IPS-18c (cell line): ENCODE measurements around the gene MSX1.
"Not testable (repeated sequence)": the region's sequence is repeated elsewhere in the genome, so short reads cannot be mapped to it uniquely, and the experiment has no call there.

ENCODE experiments used
- H3K4me3 ChIP-seq: 2 replicates; pipeline ENCODE4 v1.7.0; 2013; ENCODE audit warnings: low read depth, mild to moderate bottlenecking, low read length, moderate library complexity; ENCODE audit not compliant: insufficient read depth
- H3K9me3 ChIP-seq: one replicate; pipeline ENCODE4 v1.6.1; 2013; ENCODE audit warnings: mild to moderate bottlenecking, low read length, moderate library complexity; ENCODE audit not compliant: control insufficient read depth, insufficient read depth

MSX1 gene

DNA sequence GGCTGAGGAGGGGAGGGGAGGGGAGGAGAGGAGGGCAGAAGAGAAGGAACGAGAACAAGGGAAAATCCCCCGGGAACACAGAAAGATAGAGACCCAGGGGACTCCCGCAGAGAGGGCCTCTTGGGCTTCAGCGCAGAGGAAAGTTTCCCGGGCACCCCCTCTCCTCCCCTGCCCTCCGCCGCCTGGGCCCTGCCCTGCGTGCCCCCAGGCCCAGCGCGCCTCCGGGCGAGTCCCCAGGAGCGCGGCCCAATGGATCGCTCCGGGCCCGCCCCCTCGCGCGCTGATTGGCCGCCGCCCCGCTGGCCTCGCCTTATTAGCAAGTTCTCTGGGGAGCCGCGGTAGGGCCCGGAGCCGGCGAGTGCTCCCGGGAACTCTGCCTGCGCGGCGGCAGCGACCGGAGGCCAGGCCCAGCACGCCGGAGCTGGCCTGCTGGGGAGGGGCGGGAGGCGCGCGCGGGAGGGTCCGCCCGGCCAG is at the start of gene MSX1:
Gene MSX1, plus strand, starts transcription at position 341 of the 474 bp plus-strand sequence. CDS start 235 bp downstream, outside the sequence.
- Histone ChIP-seq H3K4me3 (peak within 1 kb of the TSS; percentile 58), H3K9me3 (no peaks in the 10 kb centered on the region)

DNA sequence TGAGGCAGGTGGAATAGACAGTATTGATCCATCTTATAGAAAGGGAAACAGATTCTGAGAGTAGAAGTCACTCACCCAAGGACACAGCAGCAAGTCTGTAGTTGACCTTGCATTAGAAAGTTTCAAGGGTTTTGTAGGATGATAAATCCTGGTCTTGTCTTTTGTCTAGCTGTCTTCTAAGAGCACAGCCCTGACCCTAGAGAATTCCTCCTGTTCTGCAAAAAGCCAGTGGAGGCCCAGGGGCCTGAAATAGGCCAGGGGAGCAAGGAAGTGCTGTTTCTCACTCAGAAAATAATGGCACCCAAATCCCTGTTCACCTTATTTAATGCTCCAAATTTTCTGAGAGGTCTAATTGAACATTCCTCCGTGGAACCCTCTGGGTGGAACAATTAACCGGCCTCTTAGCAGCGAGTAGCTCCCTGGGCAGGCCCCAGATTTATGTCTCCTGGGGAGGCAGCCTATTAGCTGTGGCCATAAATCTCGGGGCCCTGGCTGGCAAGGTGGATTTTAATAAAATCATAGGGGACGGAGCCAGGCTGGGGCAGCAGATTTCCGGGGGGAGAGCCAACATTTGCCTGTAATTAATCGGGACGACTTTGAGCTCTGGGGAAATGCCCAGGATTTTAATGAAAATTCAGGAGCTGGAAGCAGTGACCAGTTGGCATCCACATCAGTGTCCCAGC is 49.2 kb upstream of the MSX1 start:
- Histone ChIP-seq H3K9me3 (no peaks in the 10 kb centered on the region), H3K4me3 (no peak overlapping the region)

DNA sequence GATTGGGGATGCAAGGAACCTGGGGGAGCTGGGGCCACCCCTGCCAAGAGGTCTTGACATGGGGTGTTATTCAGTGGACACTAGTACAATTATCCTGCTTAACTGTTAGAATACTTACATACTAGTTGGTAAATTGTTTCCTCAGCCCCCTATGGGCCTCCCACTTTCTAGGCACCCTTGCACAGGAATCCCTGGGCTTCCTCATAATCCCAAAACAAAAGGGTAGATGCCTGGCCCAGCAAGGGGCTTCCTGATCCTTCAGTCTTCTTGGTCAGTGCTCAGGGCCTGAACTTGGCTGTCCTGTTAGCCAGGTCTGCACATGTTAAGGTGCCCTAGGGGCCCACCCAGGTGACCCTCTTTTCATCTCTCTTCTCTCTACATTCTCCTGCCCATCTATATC is 48.7 kb upstream of the MSX1 start:
- no peaks in the 10 kb centered on the region for H3K9me3 ChIP-seq
- H3K4me3 ChIP-seq, result no peak overlapping the region

DNA sequence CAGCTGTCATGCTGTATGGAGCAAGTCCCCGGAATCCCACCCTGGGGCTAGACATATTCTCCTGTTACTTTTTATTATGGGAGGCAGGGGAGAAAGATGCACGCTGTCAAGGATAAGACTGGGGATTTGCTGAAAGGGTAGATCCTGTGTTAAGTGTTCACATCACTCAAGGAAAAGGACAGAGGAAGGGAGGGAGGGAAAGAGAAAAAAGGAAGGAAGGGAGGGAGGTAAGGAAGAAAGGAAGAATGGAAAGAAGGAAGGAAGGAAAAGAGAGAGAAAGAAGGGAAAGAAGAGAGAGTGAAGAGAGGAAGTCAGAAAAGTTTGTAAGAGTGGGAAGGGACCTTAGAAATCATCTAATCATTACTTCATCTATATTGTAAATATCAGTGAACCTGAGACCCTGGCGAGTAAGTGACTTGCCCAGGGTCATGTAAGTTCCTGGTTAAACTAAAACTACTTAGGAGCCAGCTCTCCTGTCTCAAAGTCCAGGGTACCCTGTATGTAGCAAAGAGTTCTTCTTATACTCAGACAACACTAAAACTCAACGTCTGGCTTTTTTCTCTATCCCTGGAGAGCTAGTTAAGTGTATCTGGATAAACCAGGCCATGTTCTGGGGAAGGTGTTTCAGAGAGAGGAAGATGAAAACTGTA is 47.2 kb upstream of the MSX1 start:
- no peaks in the 10 kb centered on the region for H3K9me3 ChIP-seq
- H3K4me3 ChIP-seq, result no peak overlapping the region

DNA sequence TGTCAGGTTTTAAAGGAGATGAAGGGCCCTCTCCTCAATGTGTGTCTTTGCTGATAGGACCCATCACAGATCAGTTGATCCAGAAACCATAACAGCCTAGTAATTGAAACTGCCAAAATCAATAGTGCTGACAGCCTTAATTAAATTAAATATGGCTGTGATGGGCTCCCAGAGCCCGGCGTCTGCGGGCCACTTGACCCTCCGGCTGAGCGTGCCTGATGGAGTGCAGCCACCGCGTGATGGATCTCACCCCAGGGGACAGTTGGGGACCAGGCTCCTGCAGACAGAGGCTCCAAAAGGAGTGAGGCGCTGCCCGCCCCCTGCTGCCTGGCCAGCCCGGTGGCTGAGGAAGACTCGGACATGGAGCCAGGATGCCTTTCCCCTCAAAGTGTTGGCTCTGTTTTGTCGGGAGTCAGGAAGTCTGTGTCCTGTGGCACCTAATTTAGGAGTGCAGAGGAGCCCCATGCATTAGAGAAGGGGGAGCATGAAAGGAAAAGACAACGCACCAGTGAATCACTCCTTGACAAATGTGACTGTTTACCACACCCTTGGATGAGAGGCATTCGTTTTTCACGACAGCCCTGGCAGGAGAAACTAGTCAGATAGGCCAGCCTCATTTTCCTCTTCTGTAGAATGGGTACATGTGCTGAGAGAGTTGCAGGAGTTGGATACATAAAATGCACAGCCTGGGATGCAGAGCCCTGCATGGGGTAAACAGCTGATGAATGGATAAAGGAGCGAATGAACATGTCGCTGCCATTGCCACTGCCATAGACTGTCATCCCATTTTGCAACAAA is 40.9 kb upstream of the MSX1 start:
- Histone ChIP-seq H3K9me3 (peaks cover 7% of the 10 kb centered on the region), H3K4me3 (no peak overlapping the region)

DNA sequence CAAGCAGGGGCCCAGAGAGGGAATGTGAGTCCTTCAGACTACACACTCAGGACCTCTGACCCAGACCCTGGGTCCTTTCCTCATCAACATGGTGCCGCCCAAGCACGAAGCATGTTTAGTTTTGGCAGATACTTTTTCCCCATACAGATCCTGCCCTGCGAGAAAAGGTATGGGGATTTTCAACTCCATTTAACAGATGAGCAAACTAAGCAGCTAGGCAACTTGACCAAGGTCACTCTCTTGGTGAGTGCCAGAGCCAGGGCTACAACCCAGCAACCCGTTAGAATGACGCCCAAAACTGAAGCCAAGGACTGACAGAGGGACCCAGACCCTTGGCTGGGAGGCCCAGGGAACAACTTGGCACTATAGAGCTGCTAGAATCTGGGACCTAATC is 40.3 kb upstream of the MSX1 start:
- Histone ChIP-seq H3K4me3 (no peak overlapping the region), H3K9me3 (peaks cover 7% of the 10 kb centered on the region)

DNA sequence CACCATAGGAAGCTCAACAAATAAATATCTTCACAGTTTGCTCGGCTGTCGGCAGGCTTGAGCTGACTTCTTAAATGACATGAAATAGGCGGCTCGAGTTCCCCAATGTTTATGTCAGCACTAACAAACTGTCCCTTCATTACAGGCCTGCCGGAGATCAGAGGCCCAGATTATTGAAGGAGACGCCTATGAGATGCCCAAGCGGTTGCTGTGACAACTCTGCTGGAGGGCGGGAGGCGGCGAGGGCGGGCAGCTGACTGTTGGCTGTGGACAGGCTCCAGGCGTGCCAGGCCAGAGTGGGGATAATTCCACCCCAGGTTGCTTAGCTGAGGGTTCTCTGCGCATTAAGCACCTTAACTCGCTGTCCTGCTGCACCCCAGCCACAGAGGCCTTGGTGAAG is 39.2 kb upstream of the MSX1 start:
- H3K4me3 ChIP-seq, result no peak overlapping the region
- peaks cover 9% of the 10 kb centered on the region for H3K9me3 ChIP-seq

DNA sequence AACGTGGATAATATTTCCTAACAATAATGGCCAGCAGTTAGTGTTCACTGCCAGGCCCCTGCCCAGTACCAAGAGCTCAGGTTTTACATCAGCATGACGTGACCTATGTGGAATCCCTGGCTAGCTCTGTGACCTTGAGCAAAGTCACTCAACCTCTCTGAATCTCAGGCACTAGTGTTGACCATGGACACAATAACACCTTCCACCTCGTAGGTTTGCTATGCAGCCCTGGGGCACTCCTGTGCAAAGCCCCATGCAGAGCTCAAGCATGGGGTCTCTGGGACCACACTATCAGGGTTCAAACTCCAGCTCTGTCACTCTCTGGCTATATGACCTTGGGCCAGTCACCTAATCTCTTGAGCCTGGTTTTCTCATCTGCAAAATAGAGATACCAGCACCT is 38.7 kb upstream of the MSX1 start:
- H3K9me3 ChIP-seq, result peaks cover 9% of the 10 kb centered on the region
- H3K4me3 ChIP-seq, result no peak overlapping the region

DNA sequence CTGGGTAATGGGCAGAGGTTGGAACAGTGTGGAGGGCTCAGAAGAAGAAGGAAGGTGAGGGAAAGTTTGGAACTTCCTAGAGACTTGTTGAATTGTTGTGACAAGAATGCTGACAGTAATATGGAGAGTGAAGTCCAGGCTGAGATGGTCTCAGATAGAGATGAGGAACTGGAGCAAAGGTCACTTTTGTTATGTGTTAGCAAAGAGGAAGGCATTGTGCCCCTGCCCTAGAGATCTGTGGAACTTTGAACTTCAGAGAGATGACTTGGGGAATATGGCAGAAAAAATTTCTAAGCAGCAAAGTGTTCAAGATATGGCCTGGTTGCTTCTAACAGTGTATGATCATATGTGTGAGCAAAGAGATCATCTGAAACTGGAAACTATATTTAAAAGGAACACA is 37.9 kb upstream of the MSX1 start:
- Histone ChIP-seq H3K4me3 (no peak overlapping the region), H3K9me3 (peaks cover 9% of the 10 kb centered on the region)

DNA sequence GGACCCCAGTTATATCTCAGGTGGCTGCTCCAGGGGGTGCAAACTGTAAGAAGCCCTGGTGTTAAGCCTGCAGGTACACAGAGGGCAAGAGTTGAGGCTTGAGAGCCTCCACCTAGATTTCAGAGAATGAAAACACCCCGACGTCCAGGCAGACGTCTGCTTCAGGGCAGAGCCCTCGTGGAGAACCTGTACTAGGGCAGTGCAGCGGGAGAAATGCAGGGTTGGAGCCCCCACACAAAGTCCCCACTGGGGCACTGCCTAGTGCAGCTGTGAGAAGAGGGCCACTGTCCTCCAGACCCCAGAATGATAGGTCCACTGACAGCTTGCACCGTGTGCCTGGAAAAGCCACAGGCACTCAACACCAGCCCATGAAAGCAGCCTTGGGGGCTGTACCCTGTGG is 37.2 kb upstream of the MSX1 start:
- not testable (repeated sequence) for H3K9me3 ChIP-seq

DNA sequence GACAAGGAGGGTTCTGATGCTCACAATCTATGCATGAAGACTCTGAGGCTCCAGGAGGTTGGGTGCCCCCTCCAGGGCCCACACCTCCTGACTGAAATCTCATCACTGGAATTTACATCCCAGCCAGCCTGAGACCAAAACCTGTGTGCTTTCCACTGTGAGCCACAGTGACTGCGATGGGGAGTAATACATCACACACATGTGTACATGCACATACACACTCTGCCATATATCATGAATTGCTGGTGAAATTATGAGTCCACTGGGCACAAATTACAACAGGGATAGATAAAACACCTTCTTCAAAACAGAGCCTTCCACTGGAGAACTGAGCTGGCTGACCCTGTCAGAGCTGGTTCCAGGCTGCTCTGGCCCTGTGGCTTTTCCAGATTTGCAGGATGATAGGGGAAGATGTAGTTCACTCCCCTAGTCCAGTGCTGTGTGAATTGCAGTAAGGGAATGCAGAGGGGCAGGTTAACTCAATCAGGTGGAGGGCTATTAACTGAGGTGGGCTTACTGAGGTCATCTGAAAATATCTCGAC is 35.8 kb upstream of the MSX1 start:
- Histone ChIP-seq H3K9me3 (peaks cover 9% of the 10 kb centered on the region), H3K4me3 (no peak overlapping the region)

More for the DNA sequence above, 37.2 kb upstream of the MSX1 start:
- H3K4me3 ChIP-seq, result not testable (repeated sequence)

DNA sequence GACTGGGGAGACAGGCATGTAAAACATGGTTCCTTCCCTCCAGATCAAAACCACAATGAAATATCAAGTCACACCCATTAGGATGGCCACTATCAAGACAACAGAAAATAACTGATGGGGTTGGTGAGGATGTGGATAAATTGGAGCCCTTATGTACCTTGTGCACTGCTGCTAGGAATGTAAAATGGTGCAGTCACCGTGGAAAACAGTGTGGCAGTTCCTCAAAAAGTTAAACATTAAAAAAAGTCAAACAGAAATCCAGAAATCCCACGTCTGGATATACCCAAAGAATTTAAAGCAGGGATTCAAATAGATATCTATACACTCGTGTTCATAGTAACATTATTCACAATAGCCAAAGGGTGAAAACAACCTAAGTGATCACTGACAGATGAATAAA is 35.2 kb upstream of the MSX1 start:
- Histone ChIP-seq H3K4me3 (no peak overlapping the region), H3K9me3 (peaks cover 9% of the 10 kb centered on the region)

DNA sequence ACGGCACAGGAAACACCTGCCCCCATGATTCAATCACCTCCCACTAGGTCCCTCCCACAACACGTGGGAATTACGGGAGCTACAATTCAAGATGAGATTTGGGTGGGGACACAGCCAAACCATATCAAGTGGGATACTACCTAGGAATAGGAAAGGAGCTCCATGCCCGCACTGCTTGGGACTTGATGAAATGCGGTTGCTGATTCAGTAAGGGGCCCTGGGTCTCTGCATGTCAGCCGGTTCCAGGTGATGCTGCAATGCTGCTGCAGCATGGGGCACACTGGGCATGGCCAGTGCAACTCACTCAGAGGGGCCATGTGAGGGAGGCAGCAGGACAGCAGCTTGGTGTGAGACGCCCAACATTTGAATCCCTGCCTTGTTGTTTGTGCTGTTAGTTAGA is 34.0 kb upstream of the MSX1 start:
- peaks cover 9% of the 10 kb centered on the region for H3K9me3 ChIP-seq
- no peak overlapping the region for H3K4me3 ChIP-seq

DNA sequence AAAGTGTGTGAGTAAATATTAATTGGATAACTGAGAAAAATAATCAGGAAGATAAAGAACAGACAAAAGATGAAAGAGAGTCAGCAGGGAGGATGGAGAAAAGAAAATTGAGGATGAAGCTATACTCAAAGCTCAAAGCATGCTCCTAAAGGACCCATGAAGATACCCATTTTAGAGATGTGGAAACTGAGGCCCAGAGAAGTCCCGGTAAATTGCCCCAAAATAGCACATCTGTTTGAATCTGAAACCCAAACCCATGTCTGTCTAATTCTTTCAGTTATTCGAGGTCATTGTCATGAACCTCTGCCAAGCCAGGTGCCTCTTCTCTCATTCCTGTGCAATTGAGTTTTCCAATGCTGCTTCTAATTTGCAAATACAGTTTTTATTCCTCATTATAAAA is 29.6 kb upstream of the MSX1 start:
- H3K9me3 ChIP-seq, result no peaks in the 10 kb centered on the region
- no peak overlapping the region for H3K4me3 ChIP-seq

DNA sequence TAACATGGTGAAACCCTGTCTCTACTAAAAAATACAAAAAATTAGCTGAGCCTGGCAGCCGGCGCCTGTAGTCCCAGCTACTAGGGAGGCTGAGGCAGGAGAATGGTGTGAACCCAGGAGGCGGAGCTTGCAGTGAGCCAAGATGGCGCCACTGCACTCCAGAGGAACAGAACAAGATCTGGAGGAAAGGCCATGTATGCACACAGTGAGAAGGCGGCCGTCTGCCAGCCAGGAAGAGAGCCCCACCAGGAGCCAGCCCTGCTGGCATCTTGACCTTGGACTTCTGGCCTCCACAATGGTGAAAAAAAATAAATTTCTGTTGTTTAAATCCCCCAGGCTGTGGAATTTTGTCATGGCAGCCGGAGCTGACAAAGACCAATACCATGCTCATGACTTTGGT is 28.2 kb upstream of the MSX1 start:
- H3K9me3 ChIP-seq, result no peaks in the 10 kb centered on the region
- H3K4me3 ChIP-seq, result no peak overlapping the region

DNA sequence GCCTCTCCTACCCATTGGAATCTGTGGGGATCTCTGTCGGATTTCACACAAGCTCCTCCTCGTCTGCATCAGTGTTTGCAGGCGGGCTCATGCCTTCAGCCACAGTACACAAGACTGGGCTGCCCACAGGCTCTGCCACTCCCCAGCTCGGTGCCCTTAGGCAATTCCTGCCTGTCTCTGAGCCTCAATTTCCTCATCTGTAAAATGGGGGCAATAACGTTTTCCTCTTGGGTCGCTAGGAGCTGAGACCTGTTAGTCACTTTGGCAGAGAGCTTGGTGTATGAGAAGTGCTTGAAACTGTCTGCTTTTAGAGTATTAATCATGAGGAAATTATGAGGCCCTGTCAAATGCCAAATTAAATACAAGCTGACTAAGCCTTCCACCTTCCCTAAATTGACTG is 27.6 kb upstream of the MSX1 start:
- H3K4me3 ChIP-seq, result no peak overlapping the region
- H3K9me3 ChIP-seq, result no peaks in the 10 kb centered on the region

DNA sequence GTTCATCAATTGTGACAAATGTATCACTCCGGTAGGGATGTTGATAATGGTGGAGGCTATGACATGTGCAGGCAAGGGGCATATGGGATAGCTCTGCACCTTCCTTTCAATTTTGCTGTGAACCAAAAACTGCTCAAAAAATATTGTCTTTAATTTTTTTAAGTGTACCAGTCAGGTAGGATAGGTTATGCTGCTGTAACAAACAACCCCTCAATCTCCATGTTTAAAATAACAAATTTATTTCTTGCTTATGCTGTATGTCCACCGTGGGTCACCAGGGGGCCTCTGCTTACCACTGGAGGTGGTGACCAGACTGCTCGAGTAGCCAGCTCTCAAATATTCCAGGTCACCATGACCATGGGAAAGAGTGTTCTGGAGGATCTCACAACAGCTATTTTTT is 23.4 kb upstream of the MSX1 start:
- no peaks in the 10 kb centered on the region for H3K9me3 ChIP-seq
- no peak overlapping the region for H3K4me3 ChIP-seq

DNA sequence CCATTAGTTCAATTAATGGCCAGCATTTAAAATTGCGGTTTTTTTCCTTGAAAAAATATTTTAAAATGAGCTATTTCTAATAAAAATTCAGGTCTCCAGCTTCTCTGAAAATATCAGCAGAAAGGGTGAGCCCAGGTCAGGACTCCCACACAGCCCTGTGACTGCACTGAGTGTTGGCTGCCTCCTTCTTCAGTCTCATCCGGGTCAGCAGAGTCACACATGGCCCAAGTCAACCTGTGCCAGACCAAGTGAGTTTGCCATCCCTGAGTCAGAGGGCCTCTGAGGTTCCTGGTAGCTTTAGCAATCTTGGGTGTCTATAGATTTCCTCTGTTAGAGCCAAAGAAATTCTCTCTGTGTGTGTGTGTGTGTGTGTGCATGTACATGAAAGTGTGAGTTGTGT is 22.1 kb upstream of the MSX1 start:
- H3K9me3 ChIP-seq, result no peaks in the 10 kb centered on the region
- no peak overlapping the region for H3K4me3 ChIP-seq
